ENCODE data around the gene DTX3.
"Not testable (repeated sequence)": the region's sequence is repeated elsewhere in the genome, so short reads cannot be mapped to it uniquely, and the experiment has no call there.

DNA sequence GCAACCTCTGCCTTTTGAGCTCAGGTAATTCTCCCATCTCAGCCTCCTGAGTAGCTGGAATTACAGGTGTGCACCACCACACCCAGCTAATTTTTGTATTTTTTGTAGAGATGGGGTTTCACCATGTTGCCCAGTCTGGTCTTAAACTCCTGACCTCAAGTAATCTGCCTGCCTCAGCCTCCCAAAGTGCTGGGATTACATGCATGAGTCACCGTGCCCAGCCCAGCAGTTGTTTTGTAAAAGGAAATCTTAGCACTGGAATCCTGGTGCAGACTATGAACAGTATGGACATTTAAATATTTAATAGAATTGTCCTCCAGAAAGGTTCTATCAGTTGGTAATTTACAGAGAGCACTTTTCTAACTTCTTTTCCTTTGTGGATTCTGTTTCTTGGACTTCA, 43.5 kb upstream of the DTX3 start:
- TF ChIP-seq, protein P1, sequence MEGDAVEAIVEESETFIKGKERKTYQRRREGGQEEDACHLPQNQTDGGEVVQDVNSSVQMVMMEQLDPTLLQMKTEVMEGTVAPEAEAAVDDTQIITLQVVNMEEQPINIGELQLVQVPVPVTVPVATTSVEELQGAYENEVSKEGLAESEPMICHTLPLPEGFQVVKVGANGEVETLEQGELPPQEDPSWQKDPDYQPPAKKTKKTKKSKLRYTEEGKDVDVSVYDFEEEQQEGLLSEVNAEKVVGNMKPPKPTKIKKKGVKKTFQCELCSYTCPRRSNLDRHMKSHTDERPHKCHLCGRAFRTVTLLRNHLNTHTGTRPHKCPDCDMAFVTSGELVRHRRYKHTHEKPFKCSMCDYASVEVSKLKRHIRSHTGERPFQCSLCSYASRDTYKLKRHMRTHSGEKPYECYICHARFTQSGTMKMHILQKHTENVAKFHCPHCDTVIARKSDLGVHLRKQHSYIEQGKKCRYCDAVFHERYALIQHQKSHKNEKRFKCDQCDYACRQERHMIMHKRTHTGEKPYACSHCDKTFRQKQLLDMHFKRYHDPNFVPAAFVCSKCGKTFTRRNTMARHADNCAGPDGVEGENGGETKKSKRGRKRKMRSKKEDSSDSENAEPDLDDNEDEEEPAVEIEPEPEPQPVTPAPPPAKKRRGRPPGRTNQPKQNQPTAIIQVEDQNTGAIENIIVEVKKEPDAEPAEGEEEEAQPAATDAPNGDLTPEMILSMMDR (IDR thresholded peaks at IDR 0.05), result not testable (repeated sequence)
- TF ChIP-seq ZFX (IDR thresholded peaks at IDR 0.05; ENCODE audit: borderline replicate concordance), result not testable (repeated sequence)
